ENCODE measurements around the gene RASSF1.

The RASSF1 gene

DNA sequence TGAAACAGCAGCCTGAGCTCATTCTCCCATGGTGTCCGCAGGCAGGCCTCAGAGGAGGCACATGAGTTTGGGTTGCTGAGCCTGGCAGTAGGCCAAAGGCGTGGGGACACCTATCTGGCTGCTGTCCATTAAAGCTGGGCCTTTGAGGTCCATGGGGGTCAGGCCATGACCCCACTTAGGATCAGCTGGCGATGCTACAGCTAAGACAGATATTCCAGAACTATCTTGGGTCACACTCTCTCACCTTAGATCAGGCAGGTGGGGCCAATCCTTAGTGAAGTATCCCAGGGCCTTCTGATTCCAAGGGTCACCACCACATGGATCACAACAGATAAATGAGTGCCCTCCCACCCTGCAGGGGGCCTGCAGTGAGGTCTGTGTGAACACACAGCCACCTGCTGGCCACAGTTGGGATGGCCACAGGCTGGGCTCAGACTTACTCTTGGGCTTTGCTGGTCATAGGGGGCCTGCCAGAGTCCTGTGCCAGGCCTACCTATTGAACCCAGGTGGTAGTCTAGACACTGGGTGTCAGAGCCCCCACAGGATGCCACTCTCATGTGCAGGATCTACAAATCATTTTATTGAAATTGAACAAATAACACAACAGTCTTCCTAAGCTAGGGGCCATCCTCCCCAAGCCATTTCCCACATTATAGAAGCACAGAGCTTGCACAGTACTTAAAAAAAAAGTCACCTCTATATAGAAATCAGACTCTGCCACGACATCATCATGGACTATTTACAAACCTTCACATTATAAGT lies 16.1 kb downstream of the RASSF1 start:
- H3K27me3 ChIP-seq (replicated peaks; ENCODE audit: control insufficient read depth, insufficient read depth, low read length, poor library complexity, severe bottlenecking), result no peaks in the 10 kb centered on the region
- H3K4me3 ChIP-seq (ENCODE audit: insufficient read depth, low read depth, low read length, poor library complexity, severe bottlenecking), result no peak overlapping the region
- H3K4me1 ChIP-seq (ENCODE audit: control insufficient read depth, insufficient read depth, low read length, poor library complexity, severe bottlenecking), result peaks cover 38% of the 10 kb centered on the region
- no peaks in the 10 kb centered on the region for H3K9me3 ChIP-seq (ENCODE audit: control insufficient read depth, low read length)
- DNase-seq, result peak in 2 of 3 donors; percentile 34 to 39
- H3K27ac ChIP-seq (ENCODE audit: insufficient read depth, low read length, poor library complexity, severe bottlenecking), result no peak overlapping the region
- no peaks in the 10 kb centered on the region for H3K36me3 ChIP-seq (ENCODE audit: control insufficient read depth, insufficient read depth, low read length)

GRCh38 chr3:50323614-50324199 lies 16.9 kb downstream of the RASSF1 start:
- DNase-seq, result no peak
- H3K9me3 ChIP-seq (ENCODE audit: control insufficient read depth, low read length), result no peaks in the 10 kb centered on the region
- H3K4me1 ChIP-seq (ENCODE audit: control insufficient read depth, insufficient read depth, low read length, poor library complexity, severe bottlenecking), result peaks cover 40% of the 10 kb centered on the region
- H3K36me3 ChIP-seq (ENCODE audit: control insufficient read depth, insufficient read depth, low read length), result no peaks in the 10 kb centered on the region
- H3K27me3 ChIP-seq (replicated peaks; ENCODE audit: control insufficient read depth, insufficient read depth, low read length, poor library complexity, severe bottlenecking), result no peaks in the 10 kb centered on the region
- no peak overlapping the region for H3K27ac ChIP-seq (ENCODE audit: insufficient read depth, low read length, poor library complexity, severe bottlenecking)
- H3K4me3 ChIP-seq (ENCODE audit: insufficient read depth, low read depth, low read length, poor library complexity, severe bottlenecking), result no peak overlapping the region

DNA sequence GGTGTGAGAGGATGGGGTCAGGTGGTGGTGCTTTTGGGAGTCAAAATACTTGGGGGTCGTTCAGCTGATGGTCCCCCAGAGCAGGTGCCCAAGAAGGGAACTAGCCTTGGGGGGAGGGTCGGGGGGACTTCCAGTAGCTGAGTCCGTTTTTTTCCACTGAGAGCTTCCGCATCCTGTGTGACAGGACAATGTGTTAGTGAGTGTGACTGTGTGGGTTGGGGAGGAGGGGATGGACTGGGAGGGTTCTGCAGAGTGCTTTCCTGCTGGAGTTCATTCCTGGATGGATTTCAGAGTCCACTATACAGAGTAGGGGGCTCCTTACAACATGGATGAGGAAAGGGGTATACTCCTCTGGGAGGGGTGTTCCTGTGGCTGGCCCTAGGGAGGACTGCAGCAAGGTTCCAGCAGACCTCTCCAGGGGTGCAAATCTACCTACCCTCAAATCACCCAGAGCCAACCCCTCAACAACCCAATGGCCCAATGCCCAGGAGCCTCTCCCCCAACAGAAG lies 17.5 kb downstream of the RASSF1 start:
- H3K27me3 ChIP-seq (replicated peaks; ENCODE audit: control insufficient read depth, insufficient read depth, low read length, poor library complexity, severe bottlenecking), result no peaks in the 10 kb centered on the region
- peaks cover 36% of the 10 kb centered on the region for H3K4me1 ChIP-seq (ENCODE audit: control insufficient read depth, insufficient read depth, low read length, poor library complexity, severe bottlenecking)
- no peak overlapping the region for H3K27ac ChIP-seq (ENCODE audit: insufficient read depth, low read length, poor library complexity, severe bottlenecking)
- no peaks in the 10 kb centered on the region for H3K9me3 ChIP-seq (ENCODE audit: control insufficient read depth, low read length)
- no peaks in the 10 kb centered on the region for H3K36me3 ChIP-seq (ENCODE audit: control insufficient read depth, insufficient read depth, low read length)
- DNase-seq, result no peak
- H3K4me3 ChIP-seq (ENCODE audit: insufficient read depth, low read depth, low read length, poor library complexity, severe bottlenecking), result no peak overlapping the region

DNA sequence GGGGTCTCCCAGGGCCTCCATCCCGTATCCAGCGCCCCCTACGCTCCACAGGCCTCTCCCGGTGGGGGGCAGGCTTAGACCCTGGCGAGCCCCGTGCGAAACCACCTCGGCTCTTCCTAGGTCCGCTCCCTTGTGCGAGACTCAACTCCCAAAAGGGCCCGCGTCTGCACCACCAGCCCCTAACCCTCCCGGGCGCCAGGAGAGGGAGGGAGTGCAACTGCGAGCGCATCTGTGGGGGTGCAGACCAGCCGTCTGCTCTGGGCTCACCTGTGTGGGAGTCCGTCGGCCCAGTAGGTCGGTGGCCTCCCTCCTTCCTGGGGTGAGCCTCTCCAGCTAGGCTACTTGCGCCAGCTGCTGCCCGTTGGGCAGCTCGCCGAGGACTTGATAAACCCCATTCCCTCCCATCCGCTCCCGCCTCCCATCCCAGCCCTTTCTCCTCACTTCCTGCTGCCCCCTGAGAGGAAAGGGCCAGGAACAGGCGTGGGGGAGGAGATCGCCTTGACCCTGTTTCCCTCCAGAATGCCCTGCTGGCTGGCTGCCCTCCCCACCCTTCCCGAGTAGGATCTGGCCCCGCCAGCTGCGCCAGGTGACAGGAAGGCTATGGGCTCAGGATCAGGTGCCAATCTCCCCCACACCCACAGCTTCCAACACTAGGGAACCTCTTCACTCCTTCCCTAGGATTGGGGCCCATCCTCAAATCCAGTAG lies 18.1 kb downstream of the RASSF1 start, which contains the start of gene HYAL2:
TSS of gene HYAL2 (minus strand) at position 360 of the 706 bp plus-strand sequence. CDS start 2,256 bp downstream, outside the sequence.
- no peaks in the 10 kb centered on the region for H3K9me3 ChIP-seq (ENCODE audit: control insufficient read depth, low read length)
- H3K27me3 ChIP-seq (replicated peaks; ENCODE audit: control insufficient read depth, insufficient read depth, low read length, poor library complexity, severe bottlenecking), result no peaks in the 10 kb centered on the region
- no peak for DNase-seq
- no peaks in the 10 kb centered on the region for H3K36me3 ChIP-seq (ENCODE audit: control insufficient read depth, insufficient read depth, low read length)
- H3K27ac ChIP-seq (ENCODE audit: insufficient read depth, low read length, poor library complexity, severe bottlenecking), result peak within 1 kb of the TSS; percentile 84
- peak within 1 kb of the TSS; percentile 93 for H3K4me3 ChIP-seq (ENCODE audit: insufficient read depth, low read depth, low read length, poor library complexity, severe bottlenecking)
- H3K4me1 ChIP-seq (ENCODE audit: control insufficient read depth, insufficient read depth, low read length, poor library complexity, severe bottlenecking), result peaks cover 35% of the 10 kb centered on the region

- peaks cover 35% of the 10 kb centered on the region for H3K4me1 ChIP-seq (ENCODE audit: control insufficient read depth, insufficient read depth, low read length, poor library complexity, severe bottlenecking)
- H3K4me3 ChIP-seq (ENCODE audit: insufficient read depth, low read depth, low read length, poor library complexity, severe bottlenecking), result peak overlapping the region; percentile 93
- peak overlapping the region; percentile 84 for H3K27ac ChIP-seq (ENCODE audit: insufficient read depth, low read length, poor library complexity, severe bottlenecking)
- no peaks in the 10 kb centered on the region for H3K9me3 ChIP-seq (ENCODE audit: control insufficient read depth, low read length)
- no peak for DNase-seq
- H3K36me3 ChIP-seq (ENCODE audit: control insufficient read depth, insufficient read depth, low read length), result no peaks in the 10 kb centered on the region
- H3K27me3 ChIP-seq (replicated peaks; ENCODE audit: control insufficient read depth, insufficient read depth, low read length, poor library complexity, severe bottlenecking), result no peaks in the 10 kb centered on the region
Observed at GRCh38 chr3:50322115-50322385, 18.6 kb downstream of the RASSF1 start.

GRCh38 chr3:50321336-50322114 lies 19.1 kb downstream of the RASSF1 start:
- peaks cover 36% of the 10 kb centered on the region for H3K4me1 ChIP-seq (ENCODE audit: control insufficient read depth, insufficient read depth, low read length, poor library complexity, severe bottlenecking)
- H3K36me3 ChIP-seq (ENCODE audit: control insufficient read depth, insufficient read depth, low read length), result no peaks in the 10 kb centered on the region
- peak; percentile 58 to 72 (median 68) for DNase-seq

DNA sequence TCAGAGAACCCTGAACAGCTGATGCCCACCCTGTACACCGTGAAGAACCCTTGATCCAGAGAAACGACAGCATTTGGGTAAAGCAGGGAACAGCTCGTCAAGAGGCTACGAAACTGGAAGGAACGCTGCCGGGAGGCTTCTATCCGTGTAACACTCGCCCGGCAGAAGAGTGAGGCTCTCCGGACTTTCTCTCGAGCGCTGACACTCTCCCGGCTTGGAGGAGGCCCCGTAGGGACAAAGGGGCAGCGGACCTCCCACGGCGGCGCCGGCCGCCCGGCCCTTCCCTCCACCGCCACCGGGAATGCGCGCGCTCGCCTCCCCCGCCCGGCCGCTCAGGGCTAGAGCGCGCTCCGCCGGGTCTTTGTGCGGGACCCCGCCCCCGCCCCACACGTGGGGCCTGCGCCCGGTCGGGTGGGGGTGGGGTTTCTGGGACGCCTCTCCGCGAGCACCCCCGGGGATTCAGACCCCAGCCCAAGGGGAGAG lies 19.7 kb downstream of the RASSF1 start:
- H3K4me1 ChIP-seq (ENCODE audit: control insufficient read depth, insufficient read depth, low read length, poor library complexity, severe bottlenecking), result peaks cover 41% of the 10 kb centered on the region
- peak overlapping the region; percentile 84 for H3K27ac ChIP-seq (ENCODE audit: insufficient read depth, low read length, poor library complexity, severe bottlenecking)
- peak in 2 of 3 donors; percentile 20 to 48 for DNase-seq
- no peaks in the 10 kb centered on the region for H3K36me3 ChIP-seq (ENCODE audit: control insufficient read depth, insufficient read depth, low read length)
- H3K4me3 ChIP-seq (ENCODE audit: insufficient read depth, low read depth, low read length, poor library complexity, severe bottlenecking), result peak overlapping the region; percentile 93
- no peaks in the 10 kb centered on the region for H3K27me3 ChIP-seq (replicated peaks; ENCODE audit: control insufficient read depth, insufficient read depth, low read length, poor library complexity, severe bottlenecking)
- H3K9me3 ChIP-seq (ENCODE audit: control insufficient read depth, low read length), result no peaks in the 10 kb centered on the region

More at GRCh38 chr3:50321336-50322114, 19.1 kb downstream of the RASSF1 start:
- no peaks in the 10 kb centered on the region for H3K27me3 ChIP-seq (replicated peaks; ENCODE audit: control insufficient read depth, insufficient read depth, low read length, poor library complexity, severe bottlenecking)
- peak overlapping the region; percentile 84 for H3K27ac ChIP-seq (ENCODE audit: insufficient read depth, low read length, poor library complexity, severe bottlenecking)
- peak overlapping the region; percentile 93 for H3K4me3 ChIP-seq (ENCODE audit: insufficient read depth, low read depth, low read length, poor library complexity, severe bottlenecking)
- no peaks in the 10 kb centered on the region for H3K9me3 ChIP-seq (ENCODE audit: control insufficient read depth, low read length)

DNA sequence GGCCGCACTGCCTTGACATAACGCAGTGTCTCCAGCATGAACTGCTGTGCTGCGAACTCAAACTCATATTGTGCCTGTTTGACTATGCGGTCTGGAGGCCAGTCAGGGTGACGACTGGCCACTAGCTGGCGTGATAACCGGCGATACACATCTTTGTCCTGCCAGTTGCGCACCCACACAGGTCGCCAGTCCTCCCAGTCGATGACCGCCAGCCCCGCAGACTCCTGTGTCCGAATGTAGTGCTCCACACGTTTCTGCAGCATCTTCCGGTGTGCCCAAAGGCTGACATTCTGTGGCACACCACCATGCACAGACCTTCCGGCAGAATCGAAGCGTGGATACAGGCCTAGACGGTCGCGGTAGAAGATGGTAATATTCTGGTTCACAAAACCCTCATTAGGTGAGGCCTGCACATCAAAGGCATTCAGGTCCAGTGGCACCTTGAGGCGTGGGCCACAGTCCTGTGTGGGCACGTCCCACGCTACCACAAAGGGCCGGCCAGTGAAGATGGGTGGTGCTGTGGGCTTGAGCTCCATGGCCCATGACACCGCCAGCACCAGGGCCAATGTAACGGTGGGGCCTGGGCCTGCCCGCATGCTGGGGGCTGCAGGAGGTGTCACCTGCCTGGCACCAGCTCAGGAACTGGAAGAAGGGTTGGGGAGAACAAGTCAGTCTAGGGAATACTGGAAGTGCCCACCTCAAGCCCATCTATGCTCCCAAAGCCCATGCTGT lies 20.6 kb downstream of the RASSF1 start:
- H3K27ac ChIP-seq (ENCODE audit: insufficient read depth, low read length, poor library complexity, severe bottlenecking), result no peak overlapping the region
- no peak for DNase-seq
- H3K9me3 ChIP-seq (ENCODE audit: control insufficient read depth, low read length), result no peaks in the 10 kb centered on the region
- no peaks in the 10 kb centered on the region for H3K27me3 ChIP-seq (replicated peaks; ENCODE audit: control insufficient read depth, insufficient read depth, low read length, poor library complexity, severe bottlenecking)
- H3K4me1 ChIP-seq (ENCODE audit: control insufficient read depth, insufficient read depth, low read length, poor library complexity, severe bottlenecking), result peaks cover 41% of the 10 kb centered on the region
- H3K4me3 ChIP-seq (ENCODE audit: insufficient read depth, low read depth, low read length, poor library complexity, severe bottlenecking), result peak overlapping the region; percentile 93
- no peaks in the 10 kb centered on the region for H3K36me3 ChIP-seq (ENCODE audit: control insufficient read depth, insufficient read depth, low read length)

Measured in effector memory CD4-positive, alpha-beta T cell (primary cell).